Measurements from ENCODE around the gene C3.

GRCh38 chr19:6719540-6719861, 949 bp downstream of the C3 start:
- TF ChIP-seq CTCF (IDR thresholded peaks at IDR 0.05) (no peak), POLR2A (IDR thresholded peaks at IDR 0.05) (no peak)

All from thyroid gland (tissue), 4 donors.